Nephron (organoid): ENCODE results near the gene TMEM229B.

Experiments
- H3K27ac Mint-ChIP-seq, 3 experiments: 2 replicates each; pipeline ENCODE4 v1.8.0; 2020; ENCODE audit warnings: mixed read lengths in 3 of 3, mild to moderate bottlenecking in 2 of 3, moderate library complexity in 1 of 3
- H3K27me3 Mint-ChIP-seq: 2 replicates; pipeline ENCODE4 v1.8.0; 2021; ENCODE audit warnings: low read depth, mild to moderate bottlenecking, moderate library complexity, mixed read lengths
- H3K36me3 Mint-ChIP-seq: 2 replicates; pipeline ENCODE4 v1.8.0; 2020; ENCODE audit warnings: low read depth, mixed read lengths
- H3K4me1 Mint-ChIP-seq: 2 replicates; pipeline ENCODE4 v1.8.0; 2020; ENCODE audit warnings: mixed read lengths
- H3K4me3 Mint-ChIP-seq, 3 experiments: 2 replicates each; pipeline ENCODE4 v1.8.0; 2020; ENCODE audit warnings: mild to moderate bottlenecking in 3 of 3, mixed read lengths in 3 of 3, moderate library complexity in 2 of 3
- H3K9me3 Mint-ChIP-seq: 2 replicates; pipeline ENCODE4 v1.8.0; 2020; ENCODE audit warnings: mixed read lengths
- CTCF ChIP-seq, 3 experiments: fragments of 200-600 bp; sonication (generic); IDR thresholded peaks; one replicate each; pipeline ENCODE4 v1.5.0; 2021; ENCODE audit warnings: antibody characterized with exemption in 3 of 3; ENCODE audit not compliant: unreplicated experiment in 3 of 3

TMEM229B gene

GRCh38 chr14:67485501-67486095 is 2.9 kb downstream of the TMEM229B start:
- TF ChIP-seq CTCF (IDR thresholded peaks at IDR 0.05; ENCODE audit: unreplicated experiment in 3 of 3): no peak
- Mint-ChIP-seq H3K4me1 (peaks cover 18% of the 10 kb centered on the region), H3K27ac (peak overlapping the region in 1 of 3 experiments; percentile 76), H3K4me3 (no peak overlapping the region), H3K27me3 (peaks cover 18% of the 10 kb centered on the region), H3K36me3 (no peaks in the 10 kb centered on the region), H3K9me3 (no peaks in the 10 kb centered on the region)

- no peaks in the 10 kb centered on the region for H3K36me3 Mint-ChIP-seq
- H3K4me1 Mint-ChIP-seq: peaks cover 26% of the 10 kb centered on the region
- H3K4me3 Mint-ChIP-seq: no peak overlapping the region
- no peaks in the 10 kb centered on the region for H3K9me3 Mint-ChIP-seq
- TF ChIP-seq CTCF (IDR thresholded peaks at IDR 0.05; ENCODE audit: unreplicated experiment in 3 of 3): no peak
- H3K27me3 Mint-ChIP-seq: peaks cover 16% of the 10 kb centered on the region
- H3K27ac Mint-ChIP-seq: no peak overlapping the region
Measured at GRCh38 chr14:67483579-67484285, 4.8 kb downstream of the TMEM229B start.

DNA sequence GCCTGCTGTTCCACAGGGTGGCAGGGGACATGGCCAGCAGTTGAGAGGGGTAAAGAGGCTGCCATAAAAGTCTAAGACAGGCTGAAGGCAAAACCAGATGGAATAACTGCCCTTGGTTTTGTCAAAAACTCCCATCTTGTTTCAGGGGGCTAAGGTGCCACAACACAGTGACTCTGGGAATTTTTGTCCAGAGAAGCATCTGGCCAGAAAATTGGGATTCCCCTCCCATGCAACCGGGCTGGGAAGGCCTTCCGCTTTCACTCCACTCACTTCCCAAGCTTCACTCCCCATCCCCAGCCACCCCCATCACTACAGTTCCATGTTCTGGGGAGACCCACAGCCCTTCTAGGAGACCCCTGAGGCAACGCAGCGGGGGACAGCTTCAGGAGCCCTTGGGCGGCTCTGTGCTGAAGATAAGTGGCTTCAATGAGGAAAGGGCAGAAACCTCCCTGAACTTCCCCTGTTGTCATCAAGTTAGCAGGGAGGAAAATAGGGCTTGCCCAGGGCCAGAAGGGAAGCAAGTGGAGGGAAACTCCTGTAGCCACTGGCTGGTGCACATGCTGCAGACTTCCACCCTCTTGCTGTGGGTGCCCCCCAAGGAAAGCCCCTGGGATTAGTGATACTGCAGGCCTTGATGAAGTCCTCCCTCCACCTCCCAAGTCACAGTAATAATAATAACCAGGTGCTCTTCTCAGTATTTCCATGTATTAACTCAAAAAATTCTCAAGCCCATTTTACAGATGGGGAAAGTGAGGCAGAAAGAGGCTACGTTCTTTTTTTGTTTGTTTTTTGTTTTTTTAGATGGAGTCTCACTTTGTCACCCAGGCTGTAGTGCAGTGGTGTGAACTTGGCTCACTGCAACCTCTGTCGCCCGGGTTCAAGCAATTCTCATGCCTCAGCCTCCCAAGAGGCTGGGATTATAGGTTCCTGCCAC is 6.0 kb downstream of the TMEM229B start:
- peaks cover 37% of the 10 kb centered on the region for H3K4me1 Mint-ChIP-seq
- peaks cover 16% of the 10 kb centered on the region for H3K27me3 Mint-ChIP-seq
- H3K9me3 Mint-ChIP-seq: no peaks in the 10 kb centered on the region
- H3K4me3 Mint-ChIP-seq: no peak overlapping the region
- no peaks in the 10 kb centered on the region for H3K36me3 Mint-ChIP-seq
- no peak for TF ChIP-seq CTCF (IDR thresholded peaks at IDR 0.05; ENCODE audit: unreplicated experiment in 3 of 3)
- H3K27ac Mint-ChIP-seq: no peak overlapping the region

GRCh38 chr14:67480011-67480410 is 8.5 kb downstream of the TMEM229B start:
- no peak overlapping the region for H3K4me3 Mint-ChIP-seq
- peaks cover 16% of the 10 kb centered on the region for H3K27me3 Mint-ChIP-seq
- peaks cover 23% of the 10 kb centered on the region for H3K4me1 Mint-ChIP-seq
- no peak for TF ChIP-seq CTCF (IDR thresholded peaks at IDR 0.05; ENCODE audit: unreplicated experiment in 3 of 3)
- H3K27ac Mint-ChIP-seq: peak overlapping the region in 2 of 3 experiments; percentile 27 to 74
- H3K9me3 Mint-ChIP-seq: no peaks in the 10 kb centered on the region
- H3K36me3 Mint-ChIP-seq: no peaks in the 10 kb centered on the region

- no peaks in the 10 kb centered on the region for H3K9me3 Mint-ChIP-seq
- H3K4me3 Mint-ChIP-seq: no peak overlapping the region
- peaks cover 23% of the 10 kb centered on the region for H3K4me1 Mint-ChIP-seq
- H3K27ac Mint-ChIP-seq: no peak overlapping the region
- H3K27me3 Mint-ChIP-seq: peaks cover 16% of the 10 kb centered on the region
- no peaks in the 10 kb centered on the region for H3K36me3 Mint-ChIP-seq
- no peak for TF ChIP-seq CTCF (IDR thresholded peaks at IDR 0.05; ENCODE audit: unreplicated experiment in 3 of 3)
Measured at GRCh38 chr14:67478800-67479084, 9.8 kb downstream of the TMEM229B start.
